Fibroblast of lung (primary cell): ENCODE measurements around the gene TRAPPC5. TPM values are rescaled to one million over a fixed set of nuclear protein-coding genes. Genes with fewer than 3 reads are reported as not detected.

ENCODE experiments used
- DNase-seq, 2 donors: peaks; one replicate each; pipeline versions ENCODE4 v3.0.0 to v3.0.0-alpha.2; 2010; ENCODE audit warnings: low read depth in 2 of 2
- H2AFZ ChIP-seq: 2 replicates; pipeline ENCODE4 v1.5.1; 2012; ENCODE audit warnings: low read length, control low read depth, inconsistent platforms
- H3K27ac ChIP-seq: 2 replicates; pipeline ENCODE4 v1.5.1; 2011; ENCODE audit warnings: low read length, control low read depth; ENCODE audit not compliant: insufficient read depth
- H3K27me3 ChIP-seq: 2 replicates; pipeline ENCODE4 v1.5.1; 2011; ENCODE audit warnings: mild to moderate bottlenecking, low read length; ENCODE audit not compliant: control insufficient read depth, insufficient read depth
- H3K36me3 ChIP-seq: 2 replicates; pipeline ENCODE4 v1.5.1; 2011; ENCODE audit warnings: low read length; ENCODE audit not compliant: control insufficient read depth, insufficient read depth
- H3K4me1 ChIP-seq: 2 replicates; pipeline ENCODE4 v1.5.1; 2011; ENCODE audit warnings: low read length; ENCODE audit not compliant: control insufficient read depth, insufficient read depth; ENCODE audit errors: extremely low read depth
- H3K4me2 ChIP-seq: 2 replicates; pipeline ENCODE4 v1.5.1; 2011; ENCODE audit warnings: low read length, control low read depth; ENCODE audit not compliant: insufficient read depth; ENCODE audit errors: extremely low read depth
- H3K4me3 ChIP-seq, 4 experiments: fragments of 200-600 bp in 1 of 4; sonication (generic) in 1 of 4; replicated peaks in 1 of 4; 2 replicates each; pipeline ENCODE4 v1.5.1; 2011 to 2016; ENCODE audit warnings: low read length in 4 of 4, low read depth in 3 of 4, mild to moderate bottlenecking in 3 of 4, control low read depth in 2 of 4, inconsistent platforms in 1 of 4, mixed read lengths in 1 of 4; ENCODE audit not compliant: insufficient read depth in 1 of 4; ENCODE audit errors: control extremely low read depth in 1 of 4
- H3K79me2 ChIP-seq: 2 replicates; pipeline ENCODE4 v1.5.1; 2012; ENCODE audit warnings: mild to moderate bottlenecking, low read length, inconsistent platforms; ENCODE audit not compliant: control insufficient read depth, insufficient read depth
- H3K9ac ChIP-seq: 2 replicates; pipeline ENCODE4 v1.5.1; 2011; ENCODE audit warnings: mild to moderate bottlenecking, low read length, control low read depth; ENCODE audit not compliant: insufficient read depth
- H3K9me3 ChIP-seq: 2 replicates; pipeline ENCODE4 v1.5.1; 2012; ENCODE audit warnings: low read depth, low read length; ENCODE audit not compliant: control insufficient read depth, insufficient read depth
- H4K20me1 ChIP-seq: 2 replicates; pipeline ENCODE4 v1.5.1; 2011; ENCODE audit warnings: low read length; ENCODE audit not compliant: control insufficient read depth, insufficient read depth; ENCODE audit errors: extremely low read depth
- CTCF ChIP-seq, 2 donors: IDR thresholded peaks in 1 of 2; conservative IDR thresholded peaks in 1 of 2; 1 replicate in 1 of 2; 2 replicates in 1 of 2; pipeline ENCODE4 v1.5.1; 2011 to 2012; ENCODE audit warnings: low read length in 2 of 2, control low read depth in 1 of 2, inconsistent platforms in 1 of 2, low read depth in 1 of 2, mild to moderate bottlenecking in 1 of 2
- EZH2 ChIP-seq: IDR thresholded peaks from 2 replicates; pipeline ENCODE4 v1.5.1; 2012; ENCODE audit warnings: low read length, control low read depth, mild to moderate bottlenecking; ENCODE audit errors: missing control alignments
- polyA plus RNA-seq, 2 donors: library from polyadenylated mRNA; depleted of rRNA in 1 of 2; stranded (reverse) in 1 of 2; unstranded in 1 of 2; fragments of >200 nt; gene quantifications; 2 replicates each; pipeline ENCODE4 v1.2.1, GENCODE V29; 2011 to 2012; ENCODE audit warnings: missing spikeins in 1 of 2
- total RNA-seq: library from RNA; depleted of rRNA; stranded (reverse); fragments of >200 nt; gene quantifications from 2 replicates; pipeline ENCODE4 v1.2.1, GENCODE V29; 2014

TRAPPC5 gene
- total and polyA plus RNA-seq, 2 donors (not counting 1 experiment from before 2014, with no cell fraction given) = 19.4 to 103 TPM

- no peak overlapping the region for H3K27ac ChIP-seq
- no peaks in the 10 kb centered on the region for H3K4me1 ChIP-seq
- H2AFZ ChIP-seq = no peak overlapping the region
- no peaks in the 10 kb centered on the region for H3K79me2 ChIP-seq
- no peak overlapping the region for H3K4me3 ChIP-seq
- no peaks in the 10 kb centered on the region for H3K9me3 ChIP-seq
- H3K36me3 ChIP-seq = no peaks in the 10 kb centered on the region
- H4K20me1 ChIP-seq = no peaks in the 10 kb centered on the region
- H3K9ac ChIP-seq = no peak overlapping the region
- no peaks in the 10 kb centered on the region for H3K27me3 ChIP-seq
- no peak overlapping the region for H3K4me2 ChIP-seq
- TF ChIP-seq EZH2 (no peak), CTCF (conservative IDR thresholded peaks at IDR 0.05 in 1 of 2, IDR thresholded peaks at IDR 0.05 in 1 of 2; ENCODE audit: low read depth in 1 of 2, low read length in 2 of 2) (no peak)
- no peak for DNase-seq
Observed at GRCh38 chr19:7699003-7699402, 18.4 kb downstream of the TRAPPC5 start.

DNA sequence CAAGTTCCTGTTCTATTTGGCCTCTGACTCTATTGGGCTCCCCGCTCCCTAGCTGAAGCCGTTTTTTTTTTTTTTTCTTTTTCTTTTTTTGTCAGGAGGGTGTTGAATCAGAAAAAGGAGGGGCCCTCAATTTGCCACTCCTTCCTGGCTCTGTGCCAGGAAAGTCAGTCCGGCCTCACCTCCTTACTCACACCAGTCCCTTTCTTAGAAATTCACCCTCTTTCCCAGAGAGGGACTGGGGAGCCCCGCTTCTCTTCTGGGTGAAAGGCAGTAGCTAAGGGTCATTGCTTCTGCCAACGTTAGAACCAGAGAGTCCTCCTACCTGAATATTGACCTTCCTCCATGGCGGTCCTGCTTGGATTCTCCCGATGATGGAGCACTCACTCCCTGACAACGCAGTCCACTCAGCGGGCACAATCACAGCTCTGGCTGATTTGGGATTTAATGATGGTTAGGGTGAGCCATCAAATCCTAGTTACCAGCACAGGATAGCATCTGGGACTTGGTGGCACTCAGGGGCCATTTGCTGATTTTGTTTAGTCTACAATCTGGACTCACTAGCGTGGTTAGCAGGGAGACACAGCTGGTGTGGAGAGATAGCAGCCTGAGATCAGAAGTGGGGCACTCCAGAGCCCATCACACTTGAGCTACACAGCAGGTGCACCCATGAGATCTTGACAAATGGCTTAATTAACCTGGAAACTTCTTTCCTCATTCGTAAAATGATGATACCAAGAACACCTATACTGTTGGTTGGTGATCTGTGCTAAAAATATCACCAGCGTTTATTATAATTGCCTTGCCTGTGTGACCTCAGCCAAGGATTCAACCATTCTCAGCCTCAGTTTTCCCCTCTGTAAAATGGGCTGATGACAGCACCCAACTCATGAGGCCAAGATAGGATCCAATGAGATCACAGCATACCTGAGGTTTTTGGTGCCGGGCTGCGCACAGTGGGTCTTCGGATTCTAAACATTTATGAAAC, 19.1 kb downstream of the TRAPPC5 start:
- no peaks in the 10 kb centered on the region for H4K20me1 ChIP-seq
- H3K4me3 ChIP-seq = no peak overlapping the region
- no peaks in the 10 kb centered on the region for H3K4me1 ChIP-seq
- no peaks in the 10 kb centered on the region for H3K9me3 ChIP-seq
- no peaks in the 10 kb centered on the region for H3K27me3 ChIP-seq
- no peaks in the 10 kb centered on the region for H3K79me2 ChIP-seq
- no peaks in the 10 kb centered on the region for H3K36me3 ChIP-seq
- no peak overlapping the region for H3K9ac ChIP-seq
- no peak overlapping the region for H2AFZ ChIP-seq
- DNase-seq = peak in 1 of 2 donors; percentile 3
- no peak overlapping the region for H3K4me2 ChIP-seq
- no peak overlapping the region for H3K27ac ChIP-seq
- no peak for TF ChIP-seq CTCF (conservative IDR thresholded peaks at IDR 0.05 in 1 of 2, IDR thresholded peaks at IDR 0.05 in 1 of 2; ENCODE audit: low read depth in 1 of 2, low read length in 2 of 2)
- no peak for TF ChIP-seq EZH2

DNA sequence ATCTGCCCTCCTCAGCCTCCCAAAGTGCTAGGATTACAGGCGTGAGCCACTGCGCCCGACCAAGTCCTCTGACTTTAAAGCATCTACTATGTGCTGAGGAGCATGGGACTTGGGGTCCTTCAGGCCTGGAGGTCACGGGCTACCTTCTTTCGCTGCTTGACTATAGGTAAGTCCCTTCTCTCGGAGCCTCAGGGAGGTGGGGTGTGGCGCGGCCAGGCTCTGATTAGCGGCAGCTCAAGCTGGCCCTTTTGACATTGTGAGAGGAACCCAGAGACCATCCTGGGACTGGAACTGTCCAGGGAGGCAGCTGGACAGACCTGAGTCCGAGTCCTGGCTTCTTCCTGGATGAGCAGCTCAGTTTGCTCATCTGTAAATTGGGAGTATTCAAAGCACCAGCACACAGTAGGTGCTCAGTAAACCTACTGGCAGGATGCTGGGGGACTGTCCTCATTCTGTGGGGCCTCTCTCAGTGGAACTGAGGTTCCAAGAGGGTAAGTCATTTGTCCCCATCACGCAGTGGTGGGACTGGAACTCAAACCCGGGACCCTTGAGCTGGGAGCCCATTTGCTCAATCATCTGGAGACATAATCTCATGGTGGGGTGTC, 20.5 kb downstream of the TRAPPC5 start:
- no peaks in the 10 kb centered on the region for H3K27me3 ChIP-seq
- H3K79me2 ChIP-seq = no peaks in the 10 kb centered on the region
- H3K27ac ChIP-seq = no peak overlapping the region
- no peaks in the 10 kb centered on the region for H3K4me1 ChIP-seq
- TF ChIP-seq CTCF (conservative IDR thresholded peaks at IDR 0.05 in 1 of 2, IDR thresholded peaks at IDR 0.05 in 1 of 2; ENCODE audit: low read depth in 1 of 2, low read length in 2 of 2) = no peak
- no peak for TF ChIP-seq EZH2
- H4K20me1 ChIP-seq = no peaks in the 10 kb centered on the region
- no peak overlapping the region for H3K9ac ChIP-seq
- no peaks in the 10 kb centered on the region for H3K9me3 ChIP-seq
- H3K4me3 ChIP-seq = no peak overlapping the region
- DNase-seq = no peak
- H3K36me3 ChIP-seq = no peaks in the 10 kb centered on the region
- H3K4me2 ChIP-seq = no peak overlapping the region
- no peak overlapping the region for H2AFZ ChIP-seq
